Stimulated activated CD8-positive, alpha-beta memory T cell treated with anti-CD3 and anti-CD28 coated beads, Interleukin-7, amount 100 ng/mL, for 4 hours (primary cell): Measurements from ENCODE around the gene MAN1A1.

Experiments used
- DNase-seq, 2 donors: peaks; one replicate each; pipeline ENCODE4 v3.0.0-alpha.2; 2020; ENCODE audit warnings: low read depth in 2 of 2

MAN1A1 gene

GRCh38 chr6:119234457-119234856 lies 115.1 kb downstream of the MAN1A1 start:
- no peak for DNase-seq

- DNase-seq: no peak
Measured at GRCh38 chr6:119233312-119233984, 116.1 kb downstream of the MAN1A1 start.

GRCh38 chr6:119231394-119231793 lies 118.2 kb downstream of the MAN1A1 start:
- no peak for DNase-seq

- no peak for DNase-seq
Measured at GRCh38 chr6:119230160-119230559, 119.4 kb downstream of the MAN1A1 start.

- no peak for DNase-seq
Measured at GRCh38 chr6:119227377-119227776, 122.2 kb downstream of the MAN1A1 start.

DNA sequence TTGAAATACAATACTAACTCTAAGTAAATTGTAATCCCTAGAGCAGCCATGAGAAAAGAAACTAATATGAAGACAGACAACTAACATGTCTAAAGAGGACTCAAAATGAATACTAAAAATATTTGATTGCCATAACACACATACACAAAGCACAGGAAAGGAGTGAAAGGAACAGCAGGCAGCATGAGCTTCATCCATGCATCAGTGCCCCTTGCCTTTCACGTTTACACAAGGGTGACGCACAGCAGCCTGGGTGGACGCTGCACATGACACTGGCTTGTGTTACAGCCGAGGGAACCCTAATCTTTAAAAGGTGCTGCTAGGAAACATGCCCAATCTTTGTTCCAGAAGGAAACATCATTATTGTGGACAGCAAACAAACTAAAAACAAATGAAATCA lies 123.5 kb downstream of the MAN1A1 start:
- DNase-seq: no peak

- DNase-seq: no peak
Measured at GRCh38 chr6:119224095-119224701, 125.4 kb downstream of the MAN1A1 start.

GRCh38 chr6:119220452-119220851 lies 129.1 kb downstream of the MAN1A1 start:
- no peak for DNase-seq

- DNase-seq: no peak
Measured at GRCh38 chr6:119218548-119218947, 131.0 kb downstream of the MAN1A1 start.

- DNase-seq: no peak
Measured at GRCh38 chr6:119215885-119216590, 133.5 kb downstream of the MAN1A1 start.

- DNase-seq: no peak
Measured at GRCh38 chr6:119215309-119215708, 134.3 kb downstream of the MAN1A1 start.

DNA sequence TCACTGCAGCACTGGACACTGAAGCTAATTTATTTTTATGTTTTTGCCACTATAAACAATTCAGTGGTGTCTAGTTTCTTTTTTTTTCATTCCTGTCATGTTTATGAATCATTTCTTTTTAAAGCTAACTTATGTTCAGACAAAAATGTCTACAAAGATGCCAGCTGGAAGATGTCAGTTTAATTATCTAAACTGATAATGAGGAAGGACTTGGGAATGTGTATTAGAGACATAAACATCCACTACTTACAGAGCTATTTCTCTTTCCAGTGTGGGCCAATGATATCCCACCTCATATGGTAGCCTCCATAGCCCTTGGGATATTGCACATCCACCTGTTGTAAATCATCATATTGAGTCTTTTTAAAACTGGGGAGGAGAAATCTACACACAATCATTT lies 139.0 kb downstream of the MAN1A1 start:
- DNase-seq: no peak

- DNase-seq: no peak
Measured at GRCh38 chr6:119209452-119210205, 139.9 kb downstream of the MAN1A1 start.

GRCh38 chr6:119207971-119208725 lies 141.4 kb downstream of the MAN1A1 start:
- DNase-seq: no peak

DNA sequence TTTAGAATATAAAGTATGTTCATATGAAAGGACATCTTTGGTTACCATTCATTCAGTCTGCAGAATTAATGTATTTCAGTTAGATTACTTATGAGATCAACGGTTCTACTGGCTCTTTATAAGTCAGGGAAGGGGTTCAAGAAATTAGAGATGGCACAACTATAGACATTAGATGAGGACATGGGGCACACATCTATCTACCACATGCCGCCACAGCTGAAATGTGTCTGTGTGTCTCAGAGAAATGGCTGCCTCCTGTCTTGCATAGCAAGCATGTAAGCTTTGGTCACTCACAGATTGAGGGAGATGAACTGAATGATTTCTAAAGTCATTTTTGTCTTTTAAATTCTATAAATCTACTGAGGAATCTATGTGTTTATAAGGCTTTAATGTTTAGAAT lies 142.2 kb downstream of the MAN1A1 start:
- DNase-seq: no peak

DNA sequence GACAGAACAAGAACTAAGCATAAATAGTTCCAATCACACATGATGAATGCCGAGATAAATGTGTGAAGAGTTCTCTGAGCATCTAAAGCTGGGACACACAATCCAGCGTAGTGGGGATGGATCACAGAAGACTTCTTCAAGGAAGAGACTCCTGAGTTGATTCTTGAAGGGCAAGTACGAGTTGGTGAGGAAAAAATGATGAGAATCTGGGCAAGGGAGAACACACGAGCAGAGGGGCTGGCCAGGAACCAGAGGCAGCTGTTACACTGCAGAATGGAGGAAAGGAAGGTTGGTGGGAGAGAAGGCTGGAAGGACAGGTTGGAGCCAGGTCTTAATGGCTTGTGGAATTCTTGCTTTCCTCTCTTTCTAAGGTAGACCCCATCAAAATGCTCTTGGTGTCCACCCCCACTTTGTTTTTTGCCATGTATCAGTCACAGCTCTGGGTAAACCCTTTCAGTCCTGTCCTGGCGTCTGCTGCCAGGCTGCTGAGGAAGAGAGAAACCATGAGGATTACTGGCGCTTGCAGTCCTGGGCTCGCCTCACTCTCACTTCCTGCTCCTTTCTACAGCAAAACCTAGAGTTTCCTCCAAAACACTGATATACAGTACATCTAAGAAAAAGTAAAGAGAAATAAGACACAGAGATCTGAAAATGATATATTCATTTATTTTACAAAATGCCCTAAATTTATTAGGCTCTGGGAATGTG lies 143.5 kb downstream of the MAN1A1 start:
- no peak for DNase-seq

DNA sequence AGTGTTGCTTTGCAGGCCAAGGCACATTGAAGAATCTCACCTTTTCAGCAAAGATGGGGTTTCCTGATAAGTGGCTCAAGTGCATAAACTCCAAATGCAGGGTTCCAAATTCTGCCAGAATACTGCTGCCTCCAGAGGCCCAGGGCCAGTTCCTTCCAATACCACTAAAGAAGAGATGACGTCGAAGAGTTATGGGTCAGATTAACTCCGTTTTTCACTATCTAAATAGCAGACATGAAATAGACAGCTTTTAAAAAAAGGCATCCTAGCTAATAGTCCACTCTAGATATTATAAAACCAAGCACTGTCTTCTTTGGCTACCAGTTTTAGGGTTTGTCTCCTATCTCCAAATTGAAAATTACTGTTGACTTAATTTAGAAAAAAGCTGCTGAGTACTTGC lies 144.8 kb downstream of the MAN1A1 start:
- DNase-seq: no peak

GRCh38 chr6:119201480-119201879 lies 148.1 kb downstream of the MAN1A1 start:
- DNase-seq: no peak

DNA sequence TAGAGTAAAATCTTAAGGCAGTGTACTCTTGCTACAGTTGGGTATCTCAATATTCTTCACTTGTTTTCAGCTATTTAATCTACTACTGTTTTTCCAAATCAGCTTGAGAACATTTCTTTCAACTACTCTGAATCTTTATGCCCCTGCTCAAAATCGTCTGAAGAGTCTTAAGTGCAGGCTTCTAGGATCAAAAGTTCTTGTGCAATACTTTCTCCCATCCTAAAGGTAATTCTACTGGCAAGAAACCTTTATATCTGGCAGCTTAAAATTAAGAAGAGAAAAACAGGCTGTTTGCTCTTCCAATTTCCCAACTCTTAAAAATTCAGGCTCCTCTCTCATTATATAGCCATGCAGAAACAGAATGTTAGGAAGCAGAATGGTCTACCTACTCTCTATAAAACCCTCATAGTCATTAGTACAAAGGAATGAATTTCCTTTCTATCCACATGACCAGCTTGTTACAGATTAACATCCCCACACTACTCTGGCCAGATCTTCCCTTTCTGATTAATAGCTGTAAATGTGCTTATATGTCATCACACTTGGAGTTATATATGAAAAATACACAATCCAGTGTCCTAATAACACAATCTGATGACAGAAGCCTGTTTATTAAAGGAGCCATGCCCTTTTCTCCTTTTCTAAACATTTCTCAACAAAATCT lies 148.9 kb downstream of the MAN1A1 start:
- no peak for DNase-seq

- no peak for DNase-seq
Measured at GRCh38 chr6:119197271-119197670, 152.3 kb downstream of the MAN1A1 start.
